Activated T-cell treated with anti-CD3 and anti-CD28 coated beads, Interleukin-2, amount 50 U/mL, for 24 hours (primary cell): ENCODE data around the gene HNF1A.
A peak's percentile ranks its signal among the peaks of the same experiment; 100 is the strongest.

Source experiments
- DNase-seq: peaks from one replicate; pipeline ENCODE4 v3.0.0-alpha.2; 2020
- H3K27ac Mint-ChIP-seq: 2 replicates; pipeline ENCODE4 v1.8.0; 2020; ENCODE audit warnings: mild to moderate bottlenecking, mixed read lengths
- H3K27me3 Mint-ChIP-seq: 2 replicates; pipeline ENCODE4 v1.8.0; 2020; ENCODE audit warnings: mixed read lengths
- H3K36me3 Mint-ChIP-seq: 2 replicates; pipeline ENCODE4 v1.8.0; 2020; ENCODE audit warnings: low read depth, mixed read lengths
- H3K4me1 Mint-ChIP-seq: 2 replicates; pipeline ENCODE4 v1.8.0; 2020; ENCODE audit warnings: low read depth, mixed read lengths
- H3K4me3 Mint-ChIP-seq: 2 replicates; pipeline ENCODE4 v1.8.0; 2020; ENCODE audit warnings: mild to moderate bottlenecking, moderate library complexity, mixed read lengths
- H3K9me3 Mint-ChIP-seq: 2 replicates; pipeline ENCODE4 v1.8.0; 2020; ENCODE audit warnings: mixed read lengths

HNF1A gene

DNA sequence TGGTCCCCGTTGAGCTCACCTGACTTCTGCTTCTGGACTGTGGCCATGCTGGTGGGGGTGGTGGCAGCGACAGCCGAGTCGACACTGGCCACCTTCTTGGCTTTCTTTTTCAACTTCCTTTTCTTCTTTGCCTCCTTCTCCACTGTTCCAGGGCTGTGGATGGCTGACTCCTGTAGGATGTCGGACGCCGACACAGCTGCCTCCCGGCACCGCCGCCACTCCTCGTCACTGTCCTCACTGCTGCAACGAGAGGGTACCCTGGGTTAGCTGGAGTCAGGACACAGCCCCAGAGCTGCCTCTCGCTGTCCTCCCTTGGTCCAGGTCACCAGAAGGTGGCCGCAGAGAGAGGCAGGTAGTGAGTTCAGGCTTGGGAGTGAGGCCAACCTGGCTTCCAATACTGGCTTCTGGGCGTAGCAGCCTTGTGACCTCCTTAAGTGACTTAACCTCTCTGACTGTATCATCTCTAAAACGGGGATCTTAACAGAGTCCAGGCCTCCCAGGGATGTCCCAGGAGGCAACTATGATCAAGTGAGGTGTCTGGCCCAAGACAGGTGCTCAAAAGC lies 26.0 kb downstream of the HNF1A start:
- peaks cover 3% of the 10 kb centered on the region for H3K4me1 Mint-ChIP-seq

DNA sequence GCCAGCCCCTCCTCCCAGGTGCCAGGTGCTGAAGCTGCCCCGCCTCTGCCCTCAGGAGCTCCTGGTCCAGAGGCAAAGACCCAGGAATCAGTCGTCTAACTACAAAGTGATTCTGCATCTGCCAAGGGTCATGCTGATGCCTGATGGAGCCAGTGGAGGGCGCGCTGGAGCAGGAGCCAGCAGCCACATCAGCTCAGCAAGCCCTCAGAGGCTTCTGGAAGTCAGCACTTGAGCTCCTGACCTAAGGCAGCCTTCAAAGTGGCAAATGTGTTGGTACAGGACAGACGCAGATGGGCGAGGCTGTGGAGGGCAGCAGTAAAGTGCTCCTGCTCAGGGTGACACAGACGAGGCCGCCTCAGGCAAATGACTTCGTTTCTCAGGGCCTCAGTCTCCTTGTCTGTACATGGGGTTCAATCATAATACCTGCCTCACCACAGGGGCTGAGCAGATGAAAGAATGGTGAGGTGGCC lies 27.0 kb downstream of the HNF1A start:
- Mint-ChIP-seq H3K9me3 (no peaks in the 10 kb centered on the region), H3K4me3 (no peak overlapping the region), H3K27me3 (no peaks in the 10 kb centered on the region), H3K27ac (peak overlapping the region; percentile 50), H3K4me1 (peaks cover 3% of the 10 kb centered on the region), H3K36me3 (peaks cover 88% of the 10 kb centered on the region)
- DNase-seq, result peak; percentile 70

More for the DNA sequence above, 26.0 kb downstream of the HNF1A start:
- Mint-ChIP-seq H3K9me3 (no peaks in the 10 kb centered on the region), H3K36me3 (peaks cover 77% of the 10 kb centered on the region), H3K27ac (no peak overlapping the region), H3K27me3 (no peaks in the 10 kb centered on the region), H3K4me3 (no peak overlapping the region)
- no peak for DNase-seq

DNA sequence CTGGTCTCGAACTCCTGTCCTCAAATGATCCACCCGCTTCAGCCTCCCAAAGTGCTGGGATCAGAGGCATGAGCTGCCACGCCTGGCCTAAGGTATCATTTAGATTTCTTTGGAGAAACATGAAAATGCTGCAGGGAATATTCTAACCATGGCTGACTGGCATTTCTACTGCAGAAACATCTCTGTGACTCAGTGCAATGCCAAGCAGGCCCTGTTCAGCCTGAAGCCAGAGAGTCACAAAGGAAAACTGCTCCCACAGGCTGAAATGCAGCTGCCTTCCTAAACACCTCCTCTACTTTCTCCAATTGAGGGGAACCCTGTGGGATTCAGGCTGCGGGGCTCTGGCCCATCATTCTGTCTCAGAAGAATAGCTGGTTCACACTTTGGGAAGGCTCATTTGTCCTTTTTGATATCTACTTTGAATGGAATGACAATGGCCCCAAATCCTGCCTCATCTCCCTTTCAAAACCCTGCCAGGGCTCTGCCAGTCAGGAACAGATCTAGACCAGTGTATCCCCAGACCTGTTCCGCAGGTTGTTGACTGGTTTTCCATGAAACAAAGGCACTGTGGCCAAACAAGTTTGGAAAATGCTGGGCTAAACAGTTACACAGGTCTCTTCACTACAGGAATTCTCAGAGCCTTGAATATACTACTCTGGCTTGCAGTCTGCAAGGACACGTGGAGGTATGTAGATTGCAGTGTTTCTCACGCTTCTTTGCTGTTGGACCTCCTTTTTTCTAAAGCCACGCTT lies 30.2 kb downstream of the HNF1A start:
- no peaks in the 10 kb centered on the region for H3K9me3 Mint-ChIP-seq
- peaks cover 12% of the 10 kb centered on the region for H3K4me1 Mint-ChIP-seq
- H3K4me3 Mint-ChIP-seq, result no peak overlapping the region
- peaks cover 94% of the 10 kb centered on the region for H3K36me3 Mint-ChIP-seq
- H3K27me3 Mint-ChIP-seq, result no peaks in the 10 kb centered on the region
- DNase-seq, result no peak
- no peak overlapping the region for H3K27ac Mint-ChIP-seq

GRCh38 chr12:121009741-121010140 lies 31.4 kb downstream of the HNF1A start:
- Mint-ChIP-seq H3K36me3 (peaks cover 87% of the 10 kb centered on the region), H3K4me1 (peaks cover 17% of the 10 kb centered on the region), H3K27ac (no peak overlapping the region), H3K27me3 (no peaks in the 10 kb centered on the region), H3K9me3 (no peaks in the 10 kb centered on the region), H3K4me3 (no peak overlapping the region)
- no peak for DNase-seq

GRCh38 chr12:121010860-121011259 lies 32.5 kb downstream of the HNF1A start:
- no peaks in the 10 kb centered on the region for H3K9me3 Mint-ChIP-seq
- peaks cover 22% of the 10 kb centered on the region for H3K4me1 Mint-ChIP-seq
- no peak overlapping the region for H3K27ac Mint-ChIP-seq
- no peak for DNase-seq
- peaks cover 84% of the 10 kb centered on the region for H3K36me3 Mint-ChIP-seq
- H3K4me3 Mint-ChIP-seq, result no peak overlapping the region
- H3K27me3 Mint-ChIP-seq, result no peaks in the 10 kb centered on the region

- Mint-ChIP-seq H3K4me1 (peaks cover 27% of the 10 kb centered on the region), H3K9me3 (no peaks in the 10 kb centered on the region), H3K4me3 (no peak overlapping the region), H3K27me3 (no peaks in the 10 kb centered on the region), H3K36me3 (peaks cover 79% of the 10 kb centered on the region), H3K27ac (peak overlapping the region; percentile 1)
- no peak for DNase-seq
Measured at GRCh38 chr12:121011820-121012219, 33.5 kb downstream of the HNF1A start.

DNA sequence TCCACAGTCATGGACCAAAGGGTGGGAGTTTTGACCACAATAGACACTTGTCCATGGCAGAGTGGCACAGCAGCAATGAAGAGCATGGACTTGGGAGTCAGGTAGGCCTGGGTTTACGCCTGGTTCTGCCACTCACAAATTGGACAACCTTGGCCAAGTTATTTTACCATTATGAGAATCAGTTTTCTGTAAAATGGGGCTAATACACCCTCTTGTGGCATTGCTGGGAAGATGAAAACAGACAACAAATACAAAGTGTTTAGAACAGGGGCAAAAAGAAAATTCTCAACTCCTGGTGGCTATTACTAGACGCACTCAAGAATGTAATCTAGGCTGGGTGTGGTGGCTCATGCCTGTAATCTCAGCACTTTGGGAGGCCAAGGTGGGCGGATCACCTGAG lies 35.4 kb downstream of the HNF1A start:
- Mint-ChIP-seq H3K9me3 (no peaks in the 10 kb centered on the region), H3K4me1 (peaks cover 27% of the 10 kb centered on the region), H3K27ac (no peak overlapping the region), H3K36me3 (peaks cover 61% of the 10 kb centered on the region), H3K27me3 (no peaks in the 10 kb centered on the region), H3K4me3 (peak overlapping the region; percentile 5)
- DNase-seq, result no peak

DNA sequence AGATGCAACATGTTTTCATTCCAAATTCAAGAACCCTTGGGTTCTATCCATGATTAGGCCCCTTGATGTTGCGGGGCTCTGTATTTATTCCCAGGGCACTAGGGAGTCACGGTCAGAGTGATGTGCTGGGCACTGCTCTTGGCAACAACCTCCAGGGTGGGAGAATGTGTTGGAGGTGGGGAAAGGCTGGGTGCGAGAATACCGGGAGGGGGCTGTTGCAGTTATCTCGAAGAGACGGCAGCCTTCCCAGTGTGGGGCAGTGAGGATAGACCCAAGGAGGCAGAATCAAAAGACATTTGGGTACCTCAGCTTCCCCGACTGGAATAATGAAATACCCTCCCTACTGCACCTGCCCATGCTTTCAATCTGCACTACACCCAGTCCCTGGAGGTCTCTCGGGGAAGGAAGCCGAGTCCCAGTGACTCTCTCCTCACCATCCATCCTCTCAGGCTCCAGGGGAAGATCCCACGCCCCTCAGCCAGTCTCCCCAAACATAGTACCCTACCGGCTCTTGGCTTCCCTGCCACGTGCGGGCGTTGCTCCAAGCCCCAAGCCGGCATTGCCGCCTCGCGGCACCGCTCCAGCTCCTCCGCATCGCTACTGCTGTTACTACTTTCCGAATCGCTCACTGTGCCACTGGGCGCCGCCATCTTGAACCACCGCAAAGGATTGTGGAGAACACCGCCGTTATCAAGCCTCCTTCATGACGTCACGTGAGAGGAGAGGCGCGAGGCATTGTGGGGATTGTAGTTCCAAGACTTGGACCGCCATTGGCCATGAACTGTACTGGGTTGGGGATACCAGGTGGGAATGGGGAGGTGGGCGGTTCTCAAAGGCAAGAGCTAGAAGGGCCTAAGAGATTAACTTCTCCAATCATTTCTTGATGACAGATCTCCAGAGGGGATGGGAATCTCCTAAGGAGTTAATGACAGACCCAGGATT lies 37.8 kb downstream of the HNF1A start, which contains the start of gene C12orf43:
Gene C12orf43 (minus strand): TSS at position 663 of the 942 bp plus-strand sequence. CDS start 13 bp downstream, at position 650.
- peaks cover 27% of the 10 kb centered on the region for H3K4me1 Mint-ChIP-seq
- H3K27ac Mint-ChIP-seq, result peak within 1 kb of the TSS; percentile 99

DNA sequence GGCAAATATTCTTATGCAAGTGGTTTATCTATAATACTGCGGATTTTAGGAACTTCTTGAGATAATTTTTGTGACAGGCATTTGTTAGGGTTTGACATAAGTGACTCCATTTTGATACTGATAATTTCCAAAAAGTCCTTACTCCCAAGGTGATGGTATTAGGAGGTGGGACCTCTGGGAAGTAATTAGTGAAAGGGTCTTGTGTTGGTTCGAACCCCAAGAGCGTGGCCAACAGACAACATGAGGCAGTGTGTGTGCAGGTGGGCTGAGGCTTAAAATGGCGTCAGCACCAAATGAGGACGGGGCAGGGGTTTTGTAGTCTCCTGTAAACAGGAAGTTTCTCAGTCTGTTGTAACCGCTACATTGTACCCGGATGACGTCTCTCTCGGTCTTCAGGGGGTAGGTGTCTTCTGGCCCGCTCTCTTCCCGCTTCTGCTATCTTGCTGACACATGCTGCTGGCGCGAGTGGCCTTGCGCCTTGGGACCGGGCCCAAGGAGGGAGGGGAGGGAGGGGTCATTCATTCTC lies 39.7 kb downstream of the HNF1A start:
- Mint-ChIP-seq H3K27ac (no peak overlapping the region), H3K4me1 (peaks cover 21% of the 10 kb centered on the region), H3K27me3 (no peaks in the 10 kb centered on the region), H3K36me3 (peaks cover 33% of the 10 kb centered on the region), H3K4me3 (no peak overlapping the region), H3K9me3 (no peaks in the 10 kb centered on the region)
- DNase-seq, result no peak

More for the DNA sequence above, 37.8 kb downstream of the HNF1A start, which contains the start of gene C12orf43:
- peak; percentile 91 for DNase-seq
- no peaks in the 10 kb centered on the region for H3K9me3 Mint-ChIP-seq
- H3K27me3 Mint-ChIP-seq, result no peaks in the 10 kb centered on the region
- peaks cover 42% of the 10 kb centered on the region for H3K36me3 Mint-ChIP-seq
- H3K4me3 Mint-ChIP-seq, result peak within 1 kb of the TSS; percentile 96

DNA sequence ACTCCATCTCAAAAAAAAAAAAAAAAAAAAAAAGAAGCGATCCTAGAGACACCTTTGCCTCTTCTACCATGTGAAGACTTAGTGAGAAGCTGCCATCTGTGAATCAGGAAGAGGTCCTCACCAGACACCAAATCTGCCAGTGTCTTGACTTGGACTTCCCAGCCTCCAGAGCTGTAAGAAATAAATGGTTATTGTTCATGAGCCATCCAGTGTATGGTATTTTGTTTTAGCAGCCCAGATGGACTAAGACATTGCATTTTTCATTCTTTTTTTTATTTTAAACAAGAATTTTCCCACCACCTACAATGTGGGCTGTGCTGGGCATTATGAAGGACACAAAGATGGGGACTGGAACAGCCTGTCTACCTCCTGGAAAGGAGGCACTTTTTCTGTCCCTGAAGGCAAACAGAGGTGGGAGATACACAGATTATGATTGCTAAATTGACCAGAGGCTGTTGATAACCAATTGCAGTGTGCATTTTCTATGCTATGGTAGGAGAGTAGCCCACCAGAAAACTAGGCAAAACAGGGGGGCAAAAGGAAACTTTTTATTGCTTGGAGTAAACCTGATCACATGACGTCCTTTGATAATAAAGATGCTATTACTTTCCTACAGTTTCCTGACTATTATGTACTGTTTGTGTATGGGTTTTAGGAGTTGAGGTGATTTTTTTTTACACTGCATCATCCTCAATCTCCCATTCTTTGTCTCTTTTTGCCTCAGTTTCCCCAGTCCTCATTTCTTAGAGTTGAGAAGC lies 40.7 kb downstream of the HNF1A start:
- H3K4me3 Mint-ChIP-seq, result no peak overlapping the region
- H3K27ac Mint-ChIP-seq, result no peak overlapping the region
- no peaks in the 10 kb centered on the region for H3K9me3 Mint-ChIP-seq
- peaks cover 34% of the 10 kb centered on the region for H3K36me3 Mint-ChIP-seq
- peaks cover 15% of the 10 kb centered on the region for H3K4me1 Mint-ChIP-seq
- no peaks in the 10 kb centered on the region for H3K27me3 Mint-ChIP-seq
- no peak for DNase-seq

DNA sequence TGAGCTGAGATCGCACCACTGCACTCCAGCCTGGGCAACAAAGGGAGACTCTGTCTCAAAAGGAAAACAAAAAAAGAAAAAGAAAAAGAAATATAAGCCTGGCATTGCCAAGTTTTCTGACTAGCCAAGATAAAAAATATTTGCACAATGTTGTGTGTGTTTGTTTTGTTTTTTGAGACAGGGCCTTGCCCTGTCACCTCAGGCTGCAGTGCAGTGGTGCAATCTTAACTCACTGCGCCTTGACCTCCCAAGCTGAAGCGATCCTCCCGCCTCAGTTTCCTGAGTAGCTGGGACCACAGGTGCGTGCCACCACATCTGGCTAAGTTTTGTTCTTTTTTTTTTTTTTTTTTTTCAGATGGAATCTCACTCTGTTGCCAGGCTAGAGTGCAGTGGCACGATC lies 43.4 kb downstream of the HNF1A start:
- no peaks in the 10 kb centered on the region for H3K9me3 Mint-ChIP-seq
- no peaks in the 10 kb centered on the region for H3K4me1 Mint-ChIP-seq
- peaks cover 35% of the 10 kb centered on the region for H3K36me3 Mint-ChIP-seq
- no peaks in the 10 kb centered on the region for H3K27me3 Mint-ChIP-seq
- no peak overlapping the region for H3K27ac Mint-ChIP-seq
- no peak for DNase-seq
- H3K4me3 Mint-ChIP-seq, result no peak overlapping the region

DNA sequence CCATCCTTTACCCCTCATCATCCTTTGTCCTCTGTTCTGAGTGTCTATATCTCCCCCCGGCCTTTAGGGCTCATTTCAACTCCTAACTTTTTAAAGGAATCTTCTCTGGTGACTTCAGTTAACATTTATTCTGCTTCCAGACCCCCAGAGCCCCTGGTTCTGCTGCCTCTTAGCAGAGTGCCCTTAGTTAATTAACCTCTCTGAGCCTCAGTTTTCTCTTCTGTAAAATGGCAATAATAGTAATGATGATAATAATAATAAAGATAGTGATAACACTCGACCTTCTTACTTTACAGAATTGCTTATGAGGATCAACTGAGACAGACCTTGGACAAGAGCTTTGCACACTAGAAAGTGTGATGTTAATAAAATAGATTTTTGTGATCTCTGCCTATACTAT lies 44.4 kb downstream of the HNF1A start:
- no peak for DNase-seq
- peaks cover 44% of the 10 kb centered on the region for H3K36me3 Mint-ChIP-seq
- no peaks in the 10 kb centered on the region for H3K4me1 Mint-ChIP-seq
- no peaks in the 10 kb centered on the region for H3K27me3 Mint-ChIP-seq
- H3K27ac Mint-ChIP-seq, result no peak overlapping the region
- no peak overlapping the region for H3K4me3 Mint-ChIP-seq
- no peaks in the 10 kb centered on the region for H3K9me3 Mint-ChIP-seq

- Mint-ChIP-seq H3K36me3 (peaks cover 50% of the 10 kb centered on the region), H3K4me3 (no peak overlapping the region), H3K27ac (no peak overlapping the region), H3K9me3 (no peaks in the 10 kb centered on the region), H3K27me3 (no peaks in the 10 kb centered on the region), H3K4me1 (no peaks in the 10 kb centered on the region)
- no peak for DNase-seq
Measured at GRCh38 chr12:121023799-121024198, 45.5 kb downstream of the HNF1A start.
